Measurements from ENCODE around the gene ASPG.
A peak's percentile ranks its signal among the peaks of the same experiment; 100 is the strongest.

ASPG gene

GRCh38 chr14:104141621-104142091, 56.2 kb downstream of the ASPG start:
- no peak for DNase-seq
- CTCF ChIA-PET: no interaction called here
- no peaks in the 10 kb centered on the region for H3K9me3 Mint-ChIP-seq
- no peak overlapping the region for H3K4me3 Mint-ChIP-seq
- no peaks in the 10 kb centered on the region for H3K36me3 Mint-ChIP-seq
- H3K27ac Mint-ChIP-seq: no peak overlapping the region
- H3K27me3 Mint-ChIP-seq: peaks cover 53% of the 10 kb centered on the region
- peaks cover 5% of the 10 kb centered on the region for H3K4me1 Mint-ChIP-seq

DNA sequence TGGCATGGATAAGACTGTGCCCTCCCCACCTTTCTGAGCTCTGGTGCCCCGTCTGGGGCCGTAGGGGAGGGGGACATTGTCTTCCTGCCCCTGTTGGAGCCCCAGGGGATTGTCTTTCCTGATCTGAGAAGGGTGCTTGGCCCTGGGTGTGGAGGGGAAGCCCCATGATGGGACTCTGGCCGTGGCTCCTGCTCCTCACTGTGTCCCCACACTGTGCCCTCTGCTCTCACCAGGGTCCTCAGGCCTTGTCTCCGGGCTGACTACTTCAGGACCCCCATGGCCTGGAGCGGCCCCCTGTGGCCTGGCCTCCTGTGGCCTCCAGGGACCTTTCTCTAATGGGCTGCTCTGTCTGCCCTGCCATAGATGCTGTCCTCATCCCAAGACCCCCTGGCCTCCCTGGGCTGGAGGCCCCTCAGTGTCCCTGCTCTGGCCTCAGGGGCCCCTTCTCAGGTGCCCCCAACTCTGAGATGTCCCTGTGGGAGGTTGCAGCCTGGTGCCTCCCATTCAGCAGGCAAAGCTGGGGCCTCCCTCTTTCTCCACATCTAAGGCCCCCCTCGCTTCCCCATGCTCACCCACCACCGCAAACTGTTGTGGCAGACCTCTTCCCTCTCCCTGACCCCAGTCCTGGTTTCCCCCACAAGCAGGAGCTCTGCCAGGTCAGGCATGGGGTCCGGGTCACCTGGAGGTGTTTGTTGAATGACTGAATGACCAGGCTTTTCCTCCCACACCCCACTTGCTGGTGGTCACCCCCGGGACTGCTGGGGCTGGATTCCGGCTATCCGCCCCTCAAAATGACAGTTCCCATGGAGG, 56.8 kb downstream of the ASPG start:
- DNase-seq: peak; percentile 11
- peaks cover 46% of the 10 kb centered on the region for H3K27me3 Mint-ChIP-seq
- H3K4me3 Mint-ChIP-seq: no peak overlapping the region
- no peaks in the 10 kb centered on the region for H3K36me3 Mint-ChIP-seq
- CTCF ChIA-PET: no interaction called here
- H3K27ac Mint-ChIP-seq: no peak overlapping the region
- no peaks in the 10 kb centered on the region for H3K9me3 Mint-ChIP-seq
- no peaks in the 10 kb centered on the region for H3K4me1 Mint-ChIP-seq

GRCh38 chr14:104142946-104143470, 57.5 kb downstream of the ASPG start:
- Mint-ChIP-seq H3K27ac (no peak overlapping the region), H3K9me3 (no peaks in the 10 kb centered on the region), H3K4me3 (no peak overlapping the region), H3K36me3 (no peaks in the 10 kb centered on the region), H3K4me1 (no peaks in the 10 kb centered on the region), H3K27me3 (peaks cover 39% of the 10 kb centered on the region)
- peak; percentile 16 for DNase-seq
- CTCF ChIA-PET: no interaction called here

- H3K27me3 Mint-ChIP-seq: peaks cover 34% of the 10 kb centered on the region
- CTCF ChIA-PET: no interaction called here
- no peaks in the 10 kb centered on the region for H3K9me3 Mint-ChIP-seq
- H3K4me3 Mint-ChIP-seq: no peak overlapping the region
- H3K4me1 Mint-ChIP-seq: no peaks in the 10 kb centered on the region
- no peak overlapping the region for H3K27ac Mint-ChIP-seq
- no peaks in the 10 kb centered on the region for H3K36me3 Mint-ChIP-seq
- DNase-seq: peak; percentile 8
These were observed 58.3 kb downstream of the ASPG start for GRCh38 chr14:104143521-104144452.

- Mint-ChIP-seq H3K27ac (no peak overlapping the region), H3K4me3 (no peak overlapping the region), H3K27me3 (peaks cover 28% of the 10 kb centered on the region), H3K4me1 (no peaks in the 10 kb centered on the region), H3K9me3 (no peaks in the 10 kb centered on the region), H3K36me3 (no peaks in the 10 kb centered on the region)
- no peak for DNase-seq
- CTCF ChIA-PET: interaction anchor here (1.6 kb wide), 1 partner anchor 67 kb away, joined by 4 read pairs; no protein-coding TSS in a partner anchor
These were observed 58.9 kb downstream of the ASPG start for GRCh38 chr14:104144453-104144790.

DNA sequence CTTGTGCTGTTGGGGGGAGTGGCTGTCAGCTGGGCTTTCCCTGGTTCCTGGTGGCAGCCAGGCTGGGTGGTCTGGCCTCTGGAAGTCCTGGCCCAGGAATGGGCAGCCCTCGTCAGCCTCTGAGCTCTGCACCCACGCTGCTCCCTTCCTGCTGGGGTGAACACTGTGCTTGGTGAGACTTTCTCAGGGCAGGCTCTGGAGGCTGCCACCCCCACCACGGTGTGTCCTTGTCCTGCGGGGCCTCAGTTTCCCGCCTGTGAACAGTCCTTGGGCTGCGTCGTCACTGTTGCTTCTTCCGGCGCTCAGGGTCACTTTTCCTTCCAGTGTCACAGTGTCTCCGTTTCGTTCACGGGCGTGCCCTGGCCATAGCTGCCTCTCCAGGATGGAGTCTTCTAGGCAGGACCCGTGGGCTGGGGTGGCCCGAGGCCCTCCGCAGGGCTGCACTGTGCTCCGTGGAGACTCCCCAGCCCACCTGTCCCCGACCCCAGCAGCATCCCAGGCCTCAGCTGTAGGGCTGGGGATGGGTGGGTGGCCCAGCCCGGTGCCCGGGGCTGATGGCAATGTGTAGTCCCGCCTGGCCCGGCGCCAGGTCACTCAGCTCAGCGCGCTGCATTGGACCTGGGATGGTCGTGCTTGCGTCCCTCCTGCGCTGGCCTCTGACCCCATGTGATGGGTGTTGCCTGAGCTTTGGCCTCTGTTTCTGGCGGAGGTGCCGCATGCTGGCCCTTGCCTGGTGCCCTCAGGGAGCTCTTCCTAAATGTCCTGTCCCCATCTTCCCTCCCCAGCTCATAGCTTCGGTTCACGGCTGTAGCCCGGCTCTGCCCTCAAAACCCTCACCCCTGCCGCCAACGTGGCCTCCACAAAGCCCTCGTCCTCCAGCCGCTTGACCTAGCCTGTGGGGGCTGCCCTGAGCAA, 59.7 kb downstream of the ASPG start:
- no peak overlapping the region for H3K27ac Mint-ChIP-seq
- no peaks in the 10 kb centered on the region for H3K9me3 Mint-ChIP-seq
- H3K27me3 Mint-ChIP-seq: peaks cover 20% of the 10 kb centered on the region
- CTCF ChIA-PET: interaction anchor here (1.6 kb wide), 1 partner anchor 67 kb away, joined by 4 read pairs; no protein-coding TSS in a partner anchor
- H3K36me3 Mint-ChIP-seq: no peaks in the 10 kb centered on the region
- H3K4me3 Mint-ChIP-seq: no peak overlapping the region
- DNase-seq: no peak
- no peaks in the 10 kb centered on the region for H3K4me1 Mint-ChIP-seq

GRCh38 chr14:104145826-104146601, 60.5 kb downstream of the ASPG start:
- no peaks in the 10 kb centered on the region for H3K9me3 Mint-ChIP-seq
- peaks cover 12% of the 10 kb centered on the region for H3K27me3 Mint-ChIP-seq
- no peak for DNase-seq
- no peak overlapping the region for H3K4me3 Mint-ChIP-seq
- no peaks in the 10 kb centered on the region for H3K4me1 Mint-ChIP-seq
- no peaks in the 10 kb centered on the region for H3K36me3 Mint-ChIP-seq
- H3K27ac Mint-ChIP-seq: no peak overlapping the region
- CTCF ChIA-PET: interaction anchor here (1.6 kb wide), 1 partner anchor 68 kb away, joined by 4 read pairs; no protein-coding TSS in a partner anchor

- Mint-ChIP-seq H3K27ac (no peak overlapping the region), H3K4me3 (no peak overlapping the region), H3K36me3 (no peaks in the 10 kb centered on the region), H3K4me1 (no peaks in the 10 kb centered on the region), H3K27me3 (peaks cover 10% of the 10 kb centered on the region), H3K9me3 (no peaks in the 10 kb centered on the region)
- DNase-seq: no peak
- CTCF ChIA-PET: no interaction called here
These were observed 61.3 kb downstream of the ASPG start for GRCh38 chr14:104146651-104147345.

- CTCF ChIA-PET: no interaction called here
- DNase-seq: no peak
- H3K27ac Mint-ChIP-seq: no peak overlapping the region
These were observed 62.0 kb downstream of the ASPG start for GRCh38 chr14:104147346-104148125.

GRCh38 chr14:104148433-104149277, 63.2 kb downstream of the ASPG start:
- H3K27ac Mint-ChIP-seq: no peak overlapping the region
- no peaks in the 10 kb centered on the region for H3K27me3 Mint-ChIP-seq
- CTCF ChIA-PET: no interaction called here
- no peak for DNase-seq
- H3K9me3 Mint-ChIP-seq: no peaks in the 10 kb centered on the region
- no peak overlapping the region for H3K4me3 Mint-ChIP-seq
- H3K36me3 Mint-ChIP-seq: no peaks in the 10 kb centered on the region
- no peaks in the 10 kb centered on the region for H3K4me1 Mint-ChIP-seq

More at GRCh38 chr14:104147346-104148125, 62.0 kb downstream of the ASPG start:
- Mint-ChIP-seq H3K9me3 (no peaks in the 10 kb centered on the region), H3K36me3 (no peaks in the 10 kb centered on the region), H3K27me3 (peaks cover 8% of the 10 kb centered on the region), H3K4me3 (no peak overlapping the region), H3K4me1 (no peaks in the 10 kb centered on the region)

DNA sequence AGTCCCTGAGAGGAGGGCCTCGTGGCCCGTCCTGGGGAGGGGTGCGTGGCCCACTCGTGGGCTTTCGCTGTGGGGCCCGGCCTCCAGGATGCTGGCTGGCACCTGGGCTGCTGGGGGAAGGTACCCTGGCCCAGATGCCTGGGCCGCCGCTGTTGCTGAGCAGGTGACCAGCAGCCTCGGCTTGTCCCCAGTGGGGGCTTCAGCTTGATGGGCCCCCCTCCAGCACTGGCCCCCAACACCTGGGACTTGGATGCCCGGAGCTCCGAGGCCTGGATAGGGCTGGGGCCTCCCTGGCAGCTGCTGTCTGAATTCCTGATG, 63.7 kb downstream of the ASPG start:
- H3K36me3 Mint-ChIP-seq: no peaks in the 10 kb centered on the region
- CTCF ChIA-PET: no interaction called here
- H3K27me3 Mint-ChIP-seq: no peaks in the 10 kb centered on the region
- H3K4me1 Mint-ChIP-seq: no peaks in the 10 kb centered on the region
- no peak for DNase-seq
- no peak overlapping the region for H3K27ac Mint-ChIP-seq
- H3K4me3 Mint-ChIP-seq: no peak overlapping the region
- no peaks in the 10 kb centered on the region for H3K9me3 Mint-ChIP-seq
